GM18499 (cell line): ENCODE data around the gene PNLIPRP2.

Experiments used
- ATAC-seq: cut with Tn5 transposase; IDR thresholded peaks from one replicate; pipeline ENCODE4 v1.9.1; 2021; ENCODE audit warnings: moderate number of reproducible peaks; ENCODE audit not compliant: insufficient read depth, unreplicated experiment

The PNLIPRP2 gene

DNA sequence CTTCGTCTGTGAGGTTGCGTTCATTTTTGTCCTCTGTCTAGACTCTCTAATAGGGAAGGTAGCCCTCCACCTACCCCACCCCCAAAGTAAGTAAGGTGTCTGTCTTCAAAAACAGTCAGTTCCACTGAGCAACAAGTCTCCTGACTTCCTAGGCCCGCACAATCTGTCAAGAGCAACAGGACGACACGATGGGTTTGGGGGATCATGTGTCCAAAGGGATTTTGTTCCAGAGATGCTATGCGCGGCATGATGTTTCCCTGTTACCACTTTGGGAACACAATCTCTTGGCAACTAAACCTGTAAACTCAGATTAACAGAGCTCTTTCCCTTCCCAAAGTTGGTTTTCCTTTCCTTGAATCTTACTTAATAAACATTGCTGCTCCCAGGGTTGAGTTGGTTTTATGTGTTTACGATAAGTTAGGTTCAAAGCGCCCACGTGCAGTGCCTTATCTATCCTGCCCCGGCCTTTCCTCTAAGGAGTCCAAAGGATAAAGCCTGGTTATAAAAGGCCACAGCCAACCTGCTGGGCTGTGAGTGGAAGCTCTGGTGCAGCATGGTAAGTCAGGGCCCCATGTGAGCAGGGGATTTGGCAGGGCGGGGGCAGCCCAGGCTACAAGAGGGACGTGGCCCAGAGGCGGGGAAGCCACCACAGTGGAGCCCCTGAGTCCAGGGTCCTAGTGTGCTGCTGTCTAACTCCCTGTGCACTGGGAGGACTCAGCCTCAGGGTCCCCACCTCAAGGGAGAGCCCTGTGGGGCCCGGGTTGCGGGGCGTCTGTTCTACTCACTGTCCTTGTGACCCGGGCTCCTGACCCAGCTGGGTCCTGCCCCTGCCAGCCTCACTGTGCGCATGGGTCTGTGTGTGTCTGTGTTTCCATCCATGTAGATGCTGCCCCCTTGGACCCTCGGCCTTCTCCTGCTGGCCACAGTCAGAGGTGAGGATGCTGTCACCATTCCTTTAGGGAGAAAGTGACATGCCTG is at the start of gene PNLIPRP2:
Gene PNLIPRP2 (plus strand): TSS at position 531 of the 978 bp plus-strand sequence.
- no peak for ATAC-seq

DNA sequence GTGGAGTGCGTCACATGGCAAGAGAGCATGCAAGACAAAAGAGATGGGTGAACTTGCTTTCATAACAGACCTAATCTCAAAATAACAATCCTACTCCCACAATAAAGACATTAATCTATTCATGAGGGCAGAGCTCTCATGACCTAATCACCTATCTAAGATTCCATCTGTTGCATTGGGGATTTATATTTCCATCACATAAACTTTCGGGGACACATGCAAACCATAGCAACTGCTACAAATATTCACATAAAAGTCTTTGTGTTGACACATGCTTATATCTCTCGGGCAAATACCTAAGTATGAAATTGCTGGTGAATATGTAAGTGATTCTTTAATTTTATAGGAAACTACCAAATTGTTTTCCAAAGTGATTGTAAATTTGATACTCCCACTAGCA is 46.0 kb upstream of the PNLIPRP2 start:
- ATAC-seq = no peak

DNA sequence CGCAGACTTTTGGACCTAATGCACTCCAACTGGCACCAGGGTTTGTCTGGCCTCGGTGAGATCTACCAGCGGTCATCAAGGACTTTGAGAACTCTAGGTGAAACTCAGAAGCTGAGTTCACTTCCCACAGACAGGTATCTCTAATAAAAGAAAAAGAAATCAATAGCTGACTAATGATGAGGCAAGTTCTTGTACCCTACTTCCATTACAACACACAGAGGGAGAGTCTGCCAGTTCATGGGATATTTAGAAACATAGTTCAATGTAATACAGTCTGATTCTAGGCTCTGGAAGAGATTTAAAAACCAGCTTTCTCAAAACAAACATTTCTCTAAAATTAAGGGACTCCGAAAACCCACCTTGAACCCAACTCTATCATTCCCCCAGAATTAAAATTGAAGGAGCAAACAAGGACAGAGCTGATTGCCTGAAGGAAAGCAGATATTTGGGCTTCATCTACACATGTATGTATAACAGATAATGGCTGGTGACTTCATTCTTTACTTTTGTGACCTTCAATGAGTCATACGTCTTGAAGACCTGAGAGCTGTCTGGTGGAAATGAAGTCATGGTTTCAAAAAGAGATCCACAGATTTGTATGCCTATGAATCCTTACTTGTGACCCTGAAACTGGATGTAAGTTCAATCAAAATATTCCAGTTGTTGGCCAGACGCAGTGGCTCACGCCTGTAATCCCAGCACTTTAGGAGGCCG is 32.7 kb upstream of the PNLIPRP2 start:
- no peak for ATAC-seq

DNA sequence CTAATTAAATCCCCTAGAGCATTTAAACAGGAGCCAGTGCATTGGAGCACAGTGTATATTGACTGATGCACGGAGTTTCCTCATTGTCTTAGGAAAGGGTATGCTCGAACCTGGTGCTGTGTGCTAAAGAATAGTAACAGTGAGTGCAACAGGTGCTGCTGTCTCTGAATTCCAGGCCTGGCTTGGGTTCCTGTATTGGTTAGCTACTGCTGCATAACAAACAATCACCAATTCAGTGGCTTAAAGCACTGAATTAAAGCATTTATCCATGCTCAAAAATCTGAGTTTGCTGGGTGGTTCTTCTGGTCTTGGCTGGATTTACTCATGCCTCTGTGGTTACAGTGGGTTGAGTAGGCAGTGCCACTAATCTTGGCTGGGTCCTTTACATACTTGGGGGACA is 31.8 kb upstream of the PNLIPRP2 start:
- no peak for ATAC-seq

DNA sequence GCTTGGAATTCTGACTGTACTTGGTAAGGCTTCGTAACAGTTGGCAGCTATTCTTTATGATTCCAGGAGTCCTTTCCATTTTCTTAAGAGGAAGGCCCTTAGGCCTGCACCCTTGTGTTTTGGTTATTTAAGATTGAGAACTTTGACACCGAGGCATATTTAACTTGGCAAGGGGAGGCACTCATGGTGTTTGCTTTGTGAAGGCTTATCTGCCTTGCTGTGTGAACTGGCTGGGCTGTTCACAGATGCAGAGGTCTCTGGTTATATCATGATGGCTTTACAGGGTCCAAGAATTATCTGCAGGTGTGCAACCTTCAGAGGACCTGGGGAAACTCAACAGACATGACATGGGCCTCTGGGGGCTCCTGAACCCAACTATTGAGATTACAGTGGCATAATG is 30.8 kb upstream of the PNLIPRP2 start:
- ATAC-seq = no peak

GRCh38 chr10:116590590-116591444 is 29.9 kb upstream of the PNLIPRP2 start, which contains the start of gene PNLIPRP1:
Gene PNLIPRP1 (plus strand): TSS chr10:116590959. CDS start chr10:116591130, 171 bp downstream.
- no peak for ATAC-seq

DNA sequence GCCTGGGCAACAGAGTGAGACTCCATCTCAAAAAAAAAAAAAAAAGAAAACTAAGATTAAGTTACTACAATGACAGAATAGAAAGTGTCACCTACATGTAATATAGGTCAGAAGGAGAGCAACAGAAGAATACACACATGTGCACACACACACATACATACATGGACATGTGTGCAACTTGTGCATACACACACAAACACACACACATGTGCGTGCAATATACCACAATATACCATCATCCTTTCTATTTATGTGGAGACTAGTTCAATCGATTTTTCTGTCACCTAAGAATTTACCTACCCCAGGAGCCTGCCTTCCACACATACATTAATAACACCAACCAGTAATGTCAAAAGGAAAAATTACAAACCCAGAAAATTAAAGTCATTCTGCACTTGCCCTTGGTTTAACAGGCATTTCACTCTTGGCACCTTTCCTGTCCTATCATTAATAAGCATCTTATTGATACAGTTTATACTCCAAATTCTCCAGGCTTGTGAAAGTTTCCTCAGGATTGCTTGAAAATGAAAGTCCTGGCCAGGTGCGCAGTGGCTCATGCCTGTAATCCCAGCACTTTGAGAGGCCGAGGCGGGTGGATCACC is 27.5 kb upstream of the PNLIPRP2 start:
- no peak for ATAC-seq

DNA sequence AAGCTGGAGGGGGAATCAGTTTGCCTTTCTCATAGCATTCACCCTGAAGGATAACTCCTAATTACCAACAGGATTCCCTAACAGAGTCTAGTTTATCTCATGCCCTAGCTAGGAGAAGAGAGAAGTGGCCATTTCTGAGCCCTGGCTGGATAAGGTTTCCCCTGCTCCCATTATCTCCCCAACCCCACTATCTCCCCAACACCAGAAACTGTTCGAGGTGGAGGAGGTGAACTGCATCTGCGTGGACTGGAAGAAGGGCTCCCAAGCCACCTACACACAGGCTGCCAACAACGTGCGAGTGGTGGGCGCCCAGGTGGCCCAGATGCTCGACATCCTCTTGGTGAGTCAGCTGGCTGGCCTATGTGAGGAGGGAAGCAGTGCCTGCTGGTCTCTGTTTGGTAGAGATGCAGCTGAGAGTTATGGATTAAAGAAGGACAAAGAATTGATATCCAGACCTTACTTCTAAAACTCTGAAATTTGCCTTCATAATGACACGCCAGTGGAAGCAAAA is 26.2 kb upstream of the PNLIPRP2 start:
- no peak for ATAC-seq

- ATAC-seq = no peak
Observed at GRCh38 chr10:116596062-116596461, 24.7 kb upstream of the PNLIPRP2 start.

DNA sequence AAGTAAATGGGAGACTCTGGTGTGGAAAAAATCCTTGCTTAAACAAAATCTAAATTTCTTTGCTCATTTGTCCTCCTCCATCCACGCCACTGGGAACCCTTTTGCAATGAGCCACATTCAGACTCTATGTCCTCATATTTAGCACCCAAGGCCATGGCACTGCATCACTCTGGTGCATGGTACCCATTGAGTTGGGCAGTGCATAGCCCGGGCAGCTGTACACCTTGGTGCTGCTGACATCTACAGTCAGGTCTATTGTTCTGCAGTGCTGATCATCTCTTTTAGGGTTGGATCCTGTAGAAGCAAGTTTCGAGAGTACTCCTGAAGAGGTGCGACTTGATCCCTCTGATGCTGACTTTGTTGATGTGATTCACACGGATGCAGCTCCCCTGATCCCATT is 23.2 kb upstream of the PNLIPRP2 start:
- ATAC-seq = no peak

- ATAC-seq = no peak
Observed at GRCh38 chr10:116598329-116598728, 22.4 kb upstream of the PNLIPRP2 start.

DNA sequence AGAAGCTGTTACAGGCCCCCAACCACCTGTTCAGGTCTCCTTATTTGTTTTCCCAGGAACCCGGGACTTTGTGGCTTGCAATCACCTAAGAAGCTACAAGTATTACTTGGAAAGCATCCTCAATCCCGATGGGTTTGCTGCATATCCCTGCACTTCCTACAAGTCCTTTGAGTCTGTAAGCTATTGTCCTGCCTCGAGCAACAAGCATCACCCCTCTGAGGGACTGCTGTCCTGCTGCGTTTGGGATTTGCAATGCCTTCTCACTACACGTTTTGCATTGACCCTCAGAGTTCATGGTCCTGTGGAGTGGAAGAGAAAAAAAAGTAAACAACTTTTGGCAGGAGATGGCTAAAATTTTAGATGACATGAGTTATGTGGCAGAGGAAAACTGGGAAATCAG is 20.8 kb upstream of the PNLIPRP2 start:
- no peak for ATAC-seq

DNA sequence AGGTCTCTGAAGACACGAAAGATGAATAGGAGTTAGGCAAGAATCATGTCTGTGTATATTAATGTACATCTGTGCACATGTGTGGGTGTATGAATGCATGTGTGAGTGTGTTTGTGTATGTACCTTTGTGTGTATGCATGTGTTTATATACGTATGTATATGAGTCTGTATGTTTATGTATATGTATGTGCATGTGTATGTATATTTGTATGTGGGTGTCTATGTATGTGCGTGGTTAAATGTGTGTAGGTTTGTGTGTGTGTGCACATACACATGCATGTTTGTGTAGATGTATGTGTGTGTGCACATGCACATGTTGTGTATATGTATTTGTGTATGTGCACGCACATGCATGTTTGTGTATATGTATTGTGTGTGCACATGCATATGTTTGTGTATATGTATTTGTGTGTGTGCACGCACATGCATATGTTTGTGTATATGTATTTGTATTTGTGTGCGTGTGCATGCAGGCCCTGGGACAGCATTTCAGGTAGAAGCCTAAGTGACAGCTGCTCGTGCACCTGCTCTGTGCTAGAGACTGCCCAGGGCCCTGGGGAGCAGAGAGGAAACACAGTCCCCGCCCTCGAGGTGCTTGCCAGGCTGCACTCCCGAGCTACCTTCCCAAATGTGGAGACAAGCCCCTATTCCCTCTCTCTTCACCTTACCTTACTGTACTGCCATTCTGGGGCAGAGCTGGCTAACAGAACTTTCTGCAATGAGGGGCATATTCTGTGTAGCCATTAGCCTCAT is 17.9 kb upstream of the PNLIPRP2 start:
- ATAC-seq = no peak

GRCh38 chr10:116606061-116606483 is 14.7 kb upstream of the PNLIPRP2 start:
- ATAC-seq = no peak

- ATAC-seq = no peak
Observed at GRCh38 chr10:116607336-116607735, 13.4 kb upstream of the PNLIPRP2 start.

GRCh38 chr10:116608686-116609594 is 11.8 kb upstream of the PNLIPRP2 start:
- no peak for ATAC-seq

DNA sequence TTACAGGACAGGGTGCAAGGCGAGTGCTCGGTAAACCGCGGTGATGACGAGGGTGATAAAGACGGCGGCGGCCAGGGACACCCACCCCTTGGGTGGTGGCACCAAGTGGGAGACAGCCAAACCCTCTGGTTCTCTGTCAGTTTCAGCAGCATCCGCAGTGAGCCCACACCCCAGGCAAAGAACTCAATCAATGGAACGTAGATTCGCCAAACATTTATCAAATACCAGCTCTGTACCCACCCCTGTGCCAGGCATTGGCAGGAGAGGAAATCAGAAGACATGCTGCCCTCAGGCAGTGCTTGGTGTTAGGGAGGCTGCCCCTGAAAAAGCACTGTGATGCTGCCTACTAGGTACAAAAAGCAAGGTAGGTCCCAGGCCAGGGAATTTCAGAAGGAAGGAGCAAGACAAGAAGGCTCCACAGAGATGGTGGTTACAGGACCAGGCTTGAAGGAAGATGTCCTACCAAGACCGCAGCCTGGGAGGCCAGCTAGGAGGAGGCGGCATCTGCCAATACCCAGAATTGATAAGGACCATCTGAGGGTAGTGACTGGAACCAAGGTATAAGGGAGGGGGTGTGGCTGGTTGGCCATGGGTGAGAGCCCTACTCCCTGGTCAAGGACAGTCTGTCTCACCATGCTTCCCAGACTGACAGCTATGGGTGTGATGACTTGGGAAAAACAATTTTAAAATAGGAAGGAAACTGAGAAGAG is 10.2 kb upstream of the PNLIPRP2 start:
- ATAC-seq = no peak
